ENCODE data around the gene TEK. TPM values are rescaled to one million over a fixed set of nuclear protein-coding genes. Genes with fewer than 3 reads are reported as not detected.

TEK gene
- total RNA-seq (3.9 and 5.6 TPM in 2 replicates), polyA plus RNA-seq (2.0 TPM in 2 replicates)

- no peak for DNase-seq (ENCODE audit: low spot score)
- Histone ChIP-seq H3K27me3 (no peaks in the 10 kb centered on the region), H3K4me2 (peak within 1 kb of the TSS; percentile 65), H3K9me3 (ENCODE audit: low read depth) (no peaks in the 10 kb centered on the region), H3K27ac (no peak within 1 kb of the TSS), H3K36me3 (replicated peaks; ENCODE audit: insufficient read depth, low read depth) (no peaks in the 10 kb centered on the region), H3K4me1 (ENCODE audit: insufficient read depth) (peaks cover 7% of the 10 kb centered on the region), H2AFZ (peak within 1 kb of the TSS; percentile 49), H3K4me3 (no peak within 1 kb of the TSS), H3K9me2 (replicated peaks; ENCODE audit: insufficient read depth) (no peaks in the 10 kb centered on the region), H3K79me2 (no peaks in the 10 kb centered on the region), H4K20me1 (ENCODE audit: insufficient read depth, poor library complexity, severe bottlenecking) (no peaks in the 10 kb centered on the region)
- TF ChIP-seq EZH2phosphoT487 (IDR thresholded peaks at IDR 0.05; ENCODE audit: low read depth, severe bottlenecking, unreplicated experiment) (no peak), CTCF (IDR thresholded peaks at IDR 0.05; ENCODE audit: poor library complexity) (no peak), EZH2 (IDR thresholded peaks at IDR 0.05; ENCODE audit: borderline replicate concordance) (no peak)
- 45% methylated on average over 9 of the region's 9 CpGs for WGBS (ENCODE audit: low lambda C conversion rate, missing lambda C conversion rate)
These were observed at the start of gene TEK for GRCh38 chr9:27108981-27109541. TSS of gene TEK (plus strand) at chr9:27109225. CDS start at chr9:27109591, 366 bp downstream.

- H3K9me3 ChIP-seq (ENCODE audit: low read depth) = no peaks in the 10 kb centered on the region
- TF ChIP-seq EZH2 (IDR thresholded peaks at IDR 0.05; ENCODE audit: borderline replicate concordance) = no peak
- TF ChIP-seq CTCF (IDR thresholded peaks at IDR 0.05; ENCODE audit: poor library complexity) = no peak
- TF ChIP-seq EZH2phosphoT487 (IDR thresholded peaks at IDR 0.05; ENCODE audit: low read depth, severe bottlenecking, unreplicated experiment) = no peak
- H3K4me1 ChIP-seq (ENCODE audit: insufficient read depth) = peaks cover 7% of the 10 kb centered on the region
- H3K4me2 ChIP-seq = no peak overlapping the region
- no peaks in the 10 kb centered on the region for H3K36me3 ChIP-seq (replicated peaks; ENCODE audit: insufficient read depth, low read depth)
- no peak for DNase-seq (ENCODE audit: low spot score)
- H3K4me3 ChIP-seq = no peak overlapping the region
- no peak overlapping the region for H3K27ac ChIP-seq
- H4K20me1 ChIP-seq (ENCODE audit: insufficient read depth, poor library complexity, severe bottlenecking) = no peaks in the 10 kb centered on the region
- no peaks in the 10 kb centered on the region for H3K27me3 ChIP-seq
- no peak overlapping the region for H2AFZ ChIP-seq
- WGBS (ENCODE audit: low lambda C conversion rate, missing lambda C conversion rate) = 100% methylated on average over 1 of the region's 1 CpG
- no peaks in the 10 kb centered on the region for H3K9me2 ChIP-seq (replicated peaks; ENCODE audit: insufficient read depth)
- H3K79me2 ChIP-seq = no peaks in the 10 kb centered on the region
These were observed 49.6 kb upstream of the TEK start for GRCh38 chr9:27059412-27059811.

GRCh38 chr9:27059907-27060306 is 49.1 kb upstream of the TEK start:
- no peak for DNase-seq (ENCODE audit: low spot score)
- H3K79me2 ChIP-seq = no peaks in the 10 kb centered on the region
- no peaks in the 10 kb centered on the region for H4K20me1 ChIP-seq (ENCODE audit: insufficient read depth, poor library complexity, severe bottlenecking)
- TF ChIP-seq EZH2 (IDR thresholded peaks at IDR 0.05; ENCODE audit: borderline replicate concordance) (no peak), CTCF (IDR thresholded peaks at IDR 0.05; ENCODE audit: poor library complexity) (no peak), EZH2phosphoT487 (IDR thresholded peaks at IDR 0.05; ENCODE audit: low read depth, severe bottlenecking, unreplicated experiment) (no peak)
- H3K4me1 ChIP-seq (ENCODE audit: insufficient read depth) = peaks cover 2% of the 10 kb centered on the region
- H3K9me3 ChIP-seq (ENCODE audit: low read depth) = no peaks in the 10 kb centered on the region
- no peak overlapping the region for H3K4me2 ChIP-seq
- no peak overlapping the region for H3K4me3 ChIP-seq
- H2AFZ ChIP-seq = no peak overlapping the region
- no peaks in the 10 kb centered on the region for H3K36me3 ChIP-seq (replicated peaks; ENCODE audit: insufficient read depth, low read depth)
- no peaks in the 10 kb centered on the region for H3K27me3 ChIP-seq
- H3K27ac ChIP-seq = no peak overlapping the region
- H3K9me2 ChIP-seq (replicated peaks; ENCODE audit: insufficient read depth) = no peaks in the 10 kb centered on the region
